Astrocyte (in vitro differentiated cells and primary cell): ENCODE data around the gene CRYBG1.

Experiments
- EZH2 ChIP-seq: IDR thresholded peaks from 2 replicates; pipeline ENCODE4 v1.6.1; 2012; ENCODE audit warnings: mild to moderate bottlenecking, low read length, inconsistent platforms; ENCODE audit not compliant: insufficient read depth
- TF ChIP-seq, protein P1 (sequence below): IDR thresholded peaks from 2 replicates; pipeline ENCODE4 v1.5.1; 2011; ENCODE audit warnings: low read depth, mild to moderate bottlenecking, inconsistent platforms, low read length, moderate library complexity; ENCODE audit not compliant: insufficient read depth

DNA sequence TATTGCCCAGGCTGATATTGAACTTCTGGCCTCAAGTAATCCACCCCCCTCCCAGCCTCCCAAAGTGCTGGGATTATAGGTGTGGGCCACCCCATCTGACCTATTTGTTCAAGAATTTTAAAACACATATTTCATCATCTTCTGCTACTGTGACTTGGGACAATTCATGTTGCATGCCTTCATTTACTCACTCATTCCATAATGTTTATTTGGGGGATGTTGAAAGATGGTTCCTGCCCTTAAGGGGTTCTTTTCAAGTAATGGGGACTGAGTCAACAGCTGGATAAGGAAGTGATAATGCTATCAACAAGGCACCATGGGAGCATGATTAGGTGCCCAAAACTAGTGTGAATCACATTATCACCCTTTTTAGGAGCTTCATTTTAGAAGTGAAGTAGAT is 62.0 kb downstream of the CRYBG1 start:
- TF ChIP-seq, protein P1, sequence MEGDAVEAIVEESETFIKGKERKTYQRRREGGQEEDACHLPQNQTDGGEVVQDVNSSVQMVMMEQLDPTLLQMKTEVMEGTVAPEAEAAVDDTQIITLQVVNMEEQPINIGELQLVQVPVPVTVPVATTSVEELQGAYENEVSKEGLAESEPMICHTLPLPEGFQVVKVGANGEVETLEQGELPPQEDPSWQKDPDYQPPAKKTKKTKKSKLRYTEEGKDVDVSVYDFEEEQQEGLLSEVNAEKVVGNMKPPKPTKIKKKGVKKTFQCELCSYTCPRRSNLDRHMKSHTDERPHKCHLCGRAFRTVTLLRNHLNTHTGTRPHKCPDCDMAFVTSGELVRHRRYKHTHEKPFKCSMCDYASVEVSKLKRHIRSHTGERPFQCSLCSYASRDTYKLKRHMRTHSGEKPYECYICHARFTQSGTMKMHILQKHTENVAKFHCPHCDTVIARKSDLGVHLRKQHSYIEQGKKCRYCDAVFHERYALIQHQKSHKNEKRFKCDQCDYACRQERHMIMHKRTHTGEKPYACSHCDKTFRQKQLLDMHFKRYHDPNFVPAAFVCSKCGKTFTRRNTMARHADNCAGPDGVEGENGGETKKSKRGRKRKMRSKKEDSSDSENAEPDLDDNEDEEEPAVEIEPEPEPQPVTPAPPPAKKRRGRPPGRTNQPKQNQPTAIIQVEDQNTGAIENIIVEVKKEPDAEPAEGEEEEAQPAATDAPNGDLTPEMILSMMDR, result no peak
- TF ChIP-seq EZH2, result no peak
